GM13977 (cell line): ENCODE measurements around the gene C2orf74.
A peak's percentile ranks its signal among the peaks of the same experiment; 100 is the strongest.

Experiments
- DNase-seq: peaks from one replicate; pipeline ENCODE4 v3.0.0; 2012; ENCODE audit warnings: low spot score
- CTCF ChIP-seq: IDR thresholded peaks from 2 replicates; pipeline ENCODE4 v1.5.1; 2012; ENCODE audit warnings: mild to moderate bottlenecking, control low read depth; ENCODE audit not compliant: insufficient read depth; ENCODE audit errors: extremely low read depth, missing control alignments
- in situ Hi-C: fragments of 300-500 bp; cut with MboI; formaldehyde crosslinking; loops from one replicate; pipeline ENCODE4 v1.12.0; 2022; ENCODE audit warnings: low sequenced_read_pairs, low pct_unique_long_range_greater_than_20kb, mixed read lengths, inconsistent platforms; ENCODE audit not compliant: unreplicated experiment

Gene C2orf74

GRCh38 chr2:61167579-61167978 is 5.6 kb downstream of the C2orf74 start:
- no peak for DNase-seq
- in situ Hi-C loops, result no loop called here
- TF ChIP-seq CTCF, result no peak

- in situ Hi-C loops, result no loop called here
- TF ChIP-seq CTCF, result no peak
- DNase-seq, result no peak
Observed at GRCh38 chr2:61172671-61173070, 10.7 kb downstream of the C2orf74 start.

GRCh38 chr2:61173116-61173515 is 11.1 kb downstream of the C2orf74 start:
- DNase-seq, result no peak
- TF ChIP-seq CTCF, result no peak
- in situ Hi-C loops, result no loop called here

- no peak for TF ChIP-seq CTCF
- no peak for DNase-seq
- in situ Hi-C loops, result no loop called here
Observed at GRCh38 chr2:61175036-61175435, 13.0 kb downstream of the C2orf74 start.

- TF ChIP-seq CTCF, result no peak
- peak; percentile 99 for DNase-seq
- in situ Hi-C loops, result no loop called here
Observed at GRCh38 chr2:61176755-61177726, 15.1 kb downstream of the C2orf74 start.

- TF ChIP-seq CTCF, result no peak
- DNase-seq, result peak; percentile 45
- in situ Hi-C loops, result no loop called here
Observed at GRCh38 chr2:61177727-61178549, 15.9 kb downstream of the C2orf74 start.
